Gastrocnemius medialis (tissue), 4 donors: Measurements from ENCODE around the gene ZBTB44.

Experiments used
- CTCF ChIP-seq, 5 experiments: fragments of 450-650 bp in 3 of 5; fragments of 200-600 bp in 2 of 5; sonication (generic) in 2 of 5; IDR thresholded peaks in 4 of 5; conservative IDR thresholded peaks in 1 of 5; 1 replicate in 4 of 5; 2 replicates in 1 of 5; pipeline ENCODE4 v1.5.1; 2016 to 2019; ENCODE audit warnings: antibody characterized with exemption in 5 of 5, mild to moderate bottlenecking in 3 of 5, moderate library complexity in 3 of 5
- POLR2A ChIP-seq, 2 donors: fragments of 450-650 bp; IDR thresholded peaks; one replicate each; pipeline ENCODE4 v1.6.1; 2017; ENCODE audit warnings: antibody characterized with exemption in 2 of 2, mild to moderate bottlenecking in 2 of 2, moderate library complexity in 2 of 2

GRCh38 chr11:130347261-130347660, 32.5 kb upstream of the ZBTB44 start:
- TF ChIP-seq CTCF (IDR thresholded peaks at IDR 0.05 in 4 of 5, conservative IDR thresholded peaks at IDR 0.05 in 1 of 5): no peak
- TF ChIP-seq POLR2A (IDR thresholded peaks at IDR 0.05): no peak
